BJ (cell line): ENCODE data around the gene OLFM3. TPM values are rescaled to one million over a fixed set of nuclear protein-coding genes. Genes with fewer than 3 reads are reported as not detected.

Experiments
- CTCF ChIA-PET: fragments of 350-600 bp; formaldehyde crosslinking; extraction: SDS; loops from one replicate; lab custom pipeline; 2021; ENCODE audit warnings: antibody characterized with exemption, inconsistent platforms; lab: Yijun Ruan, JAX
- POLR2A ChIA-PET: fragments of 300-600 bp; sonication (Branson Sonifier 250); formaldehyde crosslinking; extraction: SDS; loops from one replicate; lab custom pipeline; 2021; ENCODE audit warnings: antibody characterized with exemption; lab: Charles Lee
- DNase-seq: peaks from one replicate; pipeline ENCODE4 v3.0.0-alpha.2; 2011; ENCODE audit warnings: low read depth
- H3K27me3 ChIP-seq: 2 replicates; pipeline ENCODE4 v1.6.0; 2011; ENCODE audit warnings: low read length; ENCODE audit not compliant: control insufficient read depth, insufficient read depth
- H3K36me3 ChIP-seq: 2 replicates; pipeline ENCODE4 v1.5.1; 2011; ENCODE audit warnings: low read length; ENCODE audit not compliant: control insufficient read depth, insufficient read depth
- H3K4me3 ChIP-seq: 2 replicates; pipeline ENCODE4 v1.5.1; 2011; ENCODE audit warnings: low read depth, mild to moderate bottlenecking, control low read depth, low read length
- CTCF ChIP-seq: IDR thresholded peaks from 2 replicates; pipeline ENCODE4 v1.5.1; 2011; ENCODE audit warnings: low read depth, mild to moderate bottlenecking, control low read depth, inconsistent platforms, low read length, moderate library complexity; ENCODE audit not compliant: insufficient read depth
- polyA plus RNA-seq: library from polyadenylated mRNA; depleted of rRNA; stranded (reverse); fragments of >200 nt; gene quantifications from 2 replicates; pipeline ENCODE4 v1.2.3, GENCODE V29; 2011

The OLFM3 gene
- polyA plus RNA-seq, 1 experiment: not detected

GRCh38 chr1:101875891-101876290 is 120.8 kb downstream of the OLFM3 start:
- DNase-seq: no peak
- no peaks in the 10 kb centered on the region for H3K36me3 ChIP-seq
- ChIA-PET POLR2A (no interaction called here), CTCF (no interaction called here)
- H3K4me3 ChIP-seq: no peak overlapping the region
- H3K27me3 ChIP-seq: no peaks in the 10 kb centered on the region
- no peak for TF ChIP-seq CTCF

GRCh38 chr1:101873672-101874071 is 123.1 kb downstream of the OLFM3 start:
- no peak for DNase-seq
- H3K36me3 ChIP-seq: no peaks in the 10 kb centered on the region
- POLR2A ChIA-PET: no interaction called here
- no peak for TF ChIP-seq CTCF
- CTCF ChIA-PET: no interaction called here
- H3K27me3 ChIP-seq: no peaks in the 10 kb centered on the region
- no peak overlapping the region for H3K4me3 ChIP-seq

- CTCF ChIA-PET: no interaction called here
- TF ChIP-seq CTCF: no peak
- H3K36me3 ChIP-seq: no peaks in the 10 kb centered on the region
- POLR2A ChIA-PET: no interaction called here
- no peak overlapping the region for H3K4me3 ChIP-seq
- no peak for DNase-seq
- H3K27me3 ChIP-seq: no peaks in the 10 kb centered on the region
Measured at GRCh38 chr1:101859941-101860340, 136.8 kb downstream of the OLFM3 start.

GRCh38 chr1:101854271-101854670 is 142.5 kb downstream of the OLFM3 start:
- ChIA-PET POLR2A (no interaction called here), CTCF (interaction anchor here (1.3 kb wide), 1 partner anchor 10 kb away, joined by 3 read pairs; no protein-coding TSS in a partner anchor)
- no peak for TF ChIP-seq CTCF
- DNase-seq: no peak
- Histone ChIP-seq H3K36me3 (no peaks in the 10 kb centered on the region), H3K27me3 (no peaks in the 10 kb centered on the region), H3K4me3 (no peak overlapping the region)

- POLR2A ChIA-PET: no interaction called here
- H3K27me3 ChIP-seq: no peaks in the 10 kb centered on the region
Measured at GRCh38 chr1:101852936-101853335, 143.8 kb downstream of the OLFM3 start.

More at GRCh38 chr1:101852936-101853335, 143.8 kb downstream of the OLFM3 start:
- TF ChIP-seq CTCF: no peak
- CTCF ChIA-PET: no interaction called here
- Histone ChIP-seq H3K36me3 (no peaks in the 10 kb centered on the region), H3K4me3 (no peak overlapping the region)
- DNase-seq: no peak
